Progenitor cell of endocrine pancreas (in vitro differentiated cells): ENCODE data around the gene TMEM204. TPM values are rescaled to one million over a fixed set of nuclear protein-coding genes. Genes with fewer than 3 reads are reported as not detected.
A peak's percentile ranks its signal among the peaks of the same experiment; 100 is the strongest.

Experiments used
- DNase-seq: peaks from one replicate; pipeline ENCODE4 v3.0.0; 2021; ENCODE audit warnings: low spot score; ENCODE audit not compliant: unreplicated experiment
- H3K27ac Mint-ChIP-seq: 2 replicates; pipeline ENCODE4 v1.8.0; 2021; ENCODE audit warnings: mild to moderate bottlenecking, moderate library complexity, mixed read lengths
- H3K27me3 Mint-ChIP-seq: 2 replicates; pipeline ENCODE4 v1.8.0; 2021; ENCODE audit warnings: mixed read lengths
- H3K36me3 Mint-ChIP-seq: 2 replicates; pipeline ENCODE4 v1.8.0; 2022; ENCODE audit warnings: mixed read lengths; ENCODE audit not compliant: insufficient read depth
- H3K4me1 Mint-ChIP-seq: 2 replicates; pipeline ENCODE4 v1.8.0; 2021; ENCODE audit warnings: low read depth, mixed read lengths
- H3K4me3 Mint-ChIP-seq: 2 replicates; pipeline ENCODE4 v1.8.0; 2021; ENCODE audit warnings: low read depth, mild to moderate bottlenecking, moderate library complexity, mixed read lengths
- H3K9me3 Mint-ChIP-seq: 2 replicates; pipeline ENCODE4 v1.8.0; 2021; ENCODE audit warnings: low read depth, mixed read lengths
- CTCF ChIP-seq: fragments of 200-600 bp; sonication (generic); IDR thresholded peaks from one replicate; pipeline ENCODE4 v1.5.0; 2021; ENCODE audit warnings: antibody characterized with exemption, mild to moderate bottlenecking; ENCODE audit not compliant: unreplicated experiment
- total RNA-seq: library from RNA; stranded (reverse); gene quantifications from 2 replicates; pipeline ENCODE4 v1.2.1, GENCODE V29; 2021

TMEM204 gene
- total RNA-seq, 1 donor from 2014 or later, result not detected

- TF ChIP-seq CTCF, result no peak
- H3K4me1 Mint-ChIP-seq, result peaks cover 9% of the 10 kb centered on the region
- no peaks in the 10 kb centered on the region for H3K9me3 Mint-ChIP-seq
Measured at GRCh38 chr16:1496464-1496863, 37.0 kb upstream of the TMEM204 start.

GRCh38 chr16:1497014-1497598 is 36.4 kb upstream of the TMEM204 start:
- no peak for TF ChIP-seq CTCF
- Mint-ChIP-seq H3K27ac (no peak overlapping the region), H3K4me1 (peaks cover 9% of the 10 kb centered on the region), H3K9me3 (no peaks in the 10 kb centered on the region), H3K36me3 (peaks cover 7% of the 10 kb centered on the region), H3K27me3 (no peaks in the 10 kb centered on the region), H3K4me3 (no peak overlapping the region)
- DNase-seq, result no peak

More at GRCh38 chr16:1496464-1496863, 37.0 kb upstream of the TMEM204 start:
- no peaks in the 10 kb centered on the region for H3K27me3 Mint-ChIP-seq
- H3K27ac Mint-ChIP-seq, result no peak overlapping the region
- DNase-seq, result no peak
- peaks cover 4% of the 10 kb centered on the region for H3K36me3 Mint-ChIP-seq
- peak overlapping the region; percentile 11 for H3K4me3 Mint-ChIP-seq

- no peak for TF ChIP-seq CTCF
- no peak for DNase-seq
- Mint-ChIP-seq H3K27me3 (no peaks in the 10 kb centered on the region), H3K4me3 (no peak overlapping the region), H3K4me1 (no peaks in the 10 kb centered on the region), H3K9me3 (no peaks in the 10 kb centered on the region), H3K27ac (no peak overlapping the region), H3K36me3 (peaks cover 11% of the 10 kb centered on the region)
Measured at GRCh38 chr16:1498899-1499676, 34.4 kb upstream of the TMEM204 start.

GRCh38 chr16:1499756-1500464 is 33.6 kb upstream of the TMEM204 start:
- no peaks in the 10 kb centered on the region for H3K4me1 Mint-ChIP-seq
- H3K36me3 Mint-ChIP-seq, result peaks cover 11% of the 10 kb centered on the region
- TF ChIP-seq CTCF, result no peak
- no peaks in the 10 kb centered on the region for H3K9me3 Mint-ChIP-seq
- H3K27ac Mint-ChIP-seq, result no peak overlapping the region
- no peaks in the 10 kb centered on the region for H3K27me3 Mint-ChIP-seq
- DNase-seq, result no peak
- H3K4me3 Mint-ChIP-seq, result no peak overlapping the region

- no peak for TF ChIP-seq CTCF
- no peak overlapping the region for H3K4me3 Mint-ChIP-seq
- H3K27me3 Mint-ChIP-seq, result no peaks in the 10 kb centered on the region
- H3K4me1 Mint-ChIP-seq, result no peaks in the 10 kb centered on the region
- H3K27ac Mint-ChIP-seq, result no peak overlapping the region
- H3K9me3 Mint-ChIP-seq, result no peaks in the 10 kb centered on the region
- peaks cover 11% of the 10 kb centered on the region for H3K36me3 Mint-ChIP-seq
- no peak for DNase-seq
Measured at GRCh38 chr16:1500465-1501150, 32.9 kb upstream of the TMEM204 start.
